Nucleus accumbens (tissue), 56 donors: ENCODE measurements around the gene IRS1.

ENCODE experiments used
- DNase-seq, 56 donors: peaks; one replicate each; lab custom pipeline; 2025; lab: John Stamatoyannopoulos, UW

Gene IRS1

DNA sequence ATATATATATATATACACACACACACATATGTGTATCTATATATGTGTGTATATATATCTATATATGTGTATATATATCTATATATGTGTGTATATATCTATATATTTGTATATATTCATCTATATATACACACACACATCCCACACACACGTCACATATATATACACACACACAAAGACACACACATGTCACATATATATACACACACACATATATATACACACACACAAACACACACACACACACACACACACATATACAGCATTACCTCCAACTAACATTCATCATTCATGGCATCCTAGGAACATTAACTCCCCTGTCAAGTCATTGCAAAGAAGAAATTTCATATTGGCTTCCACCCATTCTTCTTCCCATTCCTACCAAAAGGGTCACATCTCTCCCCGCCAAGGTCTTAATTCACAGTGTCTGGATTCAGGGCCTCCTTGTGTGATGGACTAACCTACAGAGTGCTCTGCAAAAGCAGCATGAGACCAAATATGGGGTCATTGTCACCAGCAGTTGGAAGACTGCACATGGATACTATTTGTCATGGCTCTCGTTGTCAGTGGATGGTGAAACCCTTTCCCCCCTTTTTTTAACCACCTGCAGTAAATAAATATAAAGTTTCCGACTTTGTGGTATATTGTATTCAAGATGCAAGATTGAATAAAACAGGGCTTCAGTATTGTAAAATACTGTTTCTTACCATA is 67.0 kb downstream of the IRS1 start:
- DNase-seq, result no peak

DNA sequence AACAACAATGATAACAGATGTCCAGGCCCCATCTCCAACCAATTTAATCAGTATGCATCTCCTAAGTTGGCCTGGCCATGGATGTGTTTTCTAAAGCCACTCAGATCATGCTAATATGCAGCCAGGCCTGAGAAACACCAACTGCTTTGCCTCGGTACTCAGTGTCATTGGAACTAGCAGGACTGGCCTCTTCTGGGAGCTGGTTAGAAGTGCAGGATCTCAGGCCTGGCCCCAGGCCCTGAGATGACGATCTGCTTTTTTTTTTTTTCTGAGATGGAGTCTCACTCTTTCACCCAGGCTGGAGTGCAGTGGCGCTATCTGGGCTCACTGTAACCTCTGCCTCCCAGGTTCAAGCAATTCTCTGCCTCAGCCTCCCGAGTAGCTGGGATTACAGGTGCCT is 69.1 kb downstream of the IRS1 start:
- DNase-seq, result peak in 1 of 56 donors; percentile 3

- DNase-seq, result no peak
These were observed 70.6 kb downstream of the IRS1 start for GRCh38 chr2:226728996-226729395.

DNA sequence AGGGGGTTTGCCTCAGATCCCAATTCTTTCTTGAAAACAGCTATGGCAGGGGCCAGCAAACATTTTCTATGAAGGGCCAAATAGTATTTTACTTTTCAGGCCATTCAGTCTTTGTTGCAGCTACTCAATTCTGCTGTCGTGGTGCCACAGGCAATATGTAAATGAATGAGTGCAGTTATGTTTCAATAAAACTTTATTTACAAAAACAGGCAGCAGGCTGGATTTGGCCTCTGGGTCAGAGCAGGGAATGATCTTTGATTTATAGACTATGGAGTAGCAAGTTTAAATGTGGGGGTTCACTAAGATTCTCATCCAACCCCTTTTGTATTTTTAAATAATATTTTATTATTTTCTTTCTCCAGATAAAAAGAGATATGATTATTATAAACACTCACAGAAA is 72.4 kb downstream of the IRS1 start:
- DNase-seq, result no peak

GRCh38 chr2:226726546-226726945 is 73.1 kb downstream of the IRS1 start:
- DNase-seq, result no peak

DNA sequence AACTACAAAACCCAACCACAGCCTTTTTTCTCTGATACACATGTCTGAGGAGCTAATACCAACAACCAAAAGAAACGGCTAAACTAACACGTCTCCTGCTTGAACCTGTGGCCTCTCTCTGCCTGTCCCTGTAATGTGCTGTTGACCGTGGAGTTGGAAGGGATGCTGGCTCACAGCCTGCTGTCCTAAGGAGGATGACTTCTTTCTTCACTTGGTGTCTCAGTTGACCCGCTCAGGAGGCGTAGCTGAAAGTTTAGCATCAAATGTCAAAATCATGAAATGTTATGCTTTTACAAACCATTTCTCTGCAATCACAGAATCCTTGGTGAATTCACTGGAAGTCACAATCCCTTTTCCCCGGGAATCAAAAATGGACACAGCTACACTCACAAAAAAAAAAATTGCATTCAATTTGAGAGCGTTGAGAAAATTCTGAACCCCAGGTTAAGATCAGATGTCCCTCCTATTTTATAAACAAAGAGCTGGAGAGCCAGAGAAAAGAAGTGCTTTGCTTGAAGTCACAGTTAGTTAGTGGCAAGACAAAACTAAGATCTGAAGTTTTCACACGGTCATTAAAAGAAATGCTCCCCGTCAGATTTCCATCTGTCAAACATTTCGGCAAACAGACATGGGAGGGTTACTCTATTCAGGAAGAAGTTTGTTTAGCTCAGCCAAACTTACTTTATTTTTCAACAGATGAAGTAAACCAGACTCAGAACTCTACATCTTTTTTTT is 74.3 kb downstream of the IRS1 start:
- no peak for DNase-seq

DNA sequence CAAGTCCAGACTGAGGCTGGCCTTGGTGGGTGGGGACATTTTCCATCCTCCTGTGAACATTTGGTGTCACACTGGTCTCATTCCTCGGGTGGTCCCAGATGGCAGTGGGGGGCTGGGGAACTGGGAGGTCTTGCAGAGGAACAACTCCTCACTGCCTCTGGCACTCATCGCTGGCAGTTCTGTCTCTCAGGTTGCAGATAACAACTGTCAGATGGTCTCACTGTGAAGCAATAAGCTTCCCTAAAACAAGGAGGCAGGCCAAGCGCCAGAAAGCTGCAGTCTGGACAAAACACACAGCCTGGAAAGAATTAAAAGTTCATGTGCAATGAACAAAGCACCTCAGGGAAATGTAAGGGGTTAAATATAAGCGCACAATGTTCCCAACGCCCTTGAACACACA is 78.1 kb downstream of the IRS1 start:
- no peak for DNase-seq

DNA sequence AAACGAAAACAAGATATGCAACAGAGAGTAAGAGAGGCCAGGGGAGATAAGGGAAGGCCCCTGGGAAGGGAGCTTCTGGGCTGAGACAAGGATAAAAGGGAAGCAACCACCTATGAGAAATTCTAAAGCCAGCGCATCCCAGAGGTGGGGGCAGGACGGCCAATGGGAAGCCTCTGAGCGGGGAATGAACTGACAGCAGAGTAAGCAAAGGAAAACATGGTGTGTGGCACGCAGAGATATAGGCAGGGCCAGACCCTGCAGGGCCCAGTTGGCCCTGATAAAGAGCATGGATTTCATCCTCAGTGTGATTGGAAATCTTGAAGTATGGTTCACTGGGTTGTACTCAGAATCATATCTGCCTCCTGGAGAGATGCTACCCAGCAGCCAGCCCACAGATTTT is 78.7 kb downstream of the IRS1 start:
- no peak for DNase-seq

GRCh38 chr2:226717719-226718118 is 81.9 kb downstream of the IRS1 start:
- no peak for DNase-seq

GRCh38 chr2:226716126-226716525 is 83.5 kb downstream of the IRS1 start:
- no peak for DNase-seq

- DNase-seq, result no peak
These were observed 84.2 kb downstream of the IRS1 start for GRCh38 chr2:226715347-226715990.

DNA sequence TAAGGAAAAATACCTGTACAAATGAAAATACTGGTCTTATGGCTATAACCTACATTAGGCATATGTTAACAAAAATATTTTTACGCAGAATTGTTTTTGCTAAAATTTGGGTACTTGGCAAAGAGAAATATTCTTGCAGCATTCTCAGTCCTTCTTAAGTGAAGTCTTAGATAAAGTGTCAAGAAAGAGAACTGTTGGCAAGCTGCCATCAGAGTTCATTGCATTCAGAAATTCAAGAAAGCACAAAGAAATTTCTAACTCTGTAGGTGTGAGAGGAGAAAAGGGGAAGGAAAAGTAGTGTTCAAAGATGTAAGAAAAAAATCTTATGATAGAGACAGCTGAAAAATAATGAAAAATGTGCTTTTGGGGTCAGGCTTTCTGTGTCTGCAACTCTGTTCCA is 86.7 kb downstream of the IRS1 start:
- DNase-seq, result peak in 4 of 56 donors; percentile 1 to 49 (median 32)

GRCh38 chr2:226711606-226712296 is 87.9 kb downstream of the IRS1 start:
- DNase-seq, result no peak

- DNase-seq, result no peak
These were observed 92.1 kb downstream of the IRS1 start for GRCh38 chr2:226707499-226707898.

DNA sequence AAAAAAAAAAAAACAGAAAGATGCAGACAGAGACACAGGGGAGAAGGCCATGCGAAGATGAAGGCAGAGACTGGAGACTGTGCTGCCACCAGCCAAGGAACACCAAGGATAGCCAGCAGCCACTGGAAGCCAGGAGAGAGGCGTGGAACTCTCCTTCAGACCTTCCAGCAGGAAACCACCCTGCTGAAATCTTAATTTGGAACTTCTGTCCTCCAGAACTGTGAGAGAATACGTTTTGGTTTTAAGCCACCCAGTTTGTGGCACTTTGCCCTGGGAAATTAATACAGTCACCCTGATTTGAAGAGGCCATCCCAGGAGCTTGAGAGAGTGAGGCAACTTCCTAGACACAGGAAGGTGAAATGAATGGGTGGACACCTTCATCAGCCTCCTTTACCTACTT is 93.7 kb downstream of the IRS1 start:
- DNase-seq, result no peak

DNA sequence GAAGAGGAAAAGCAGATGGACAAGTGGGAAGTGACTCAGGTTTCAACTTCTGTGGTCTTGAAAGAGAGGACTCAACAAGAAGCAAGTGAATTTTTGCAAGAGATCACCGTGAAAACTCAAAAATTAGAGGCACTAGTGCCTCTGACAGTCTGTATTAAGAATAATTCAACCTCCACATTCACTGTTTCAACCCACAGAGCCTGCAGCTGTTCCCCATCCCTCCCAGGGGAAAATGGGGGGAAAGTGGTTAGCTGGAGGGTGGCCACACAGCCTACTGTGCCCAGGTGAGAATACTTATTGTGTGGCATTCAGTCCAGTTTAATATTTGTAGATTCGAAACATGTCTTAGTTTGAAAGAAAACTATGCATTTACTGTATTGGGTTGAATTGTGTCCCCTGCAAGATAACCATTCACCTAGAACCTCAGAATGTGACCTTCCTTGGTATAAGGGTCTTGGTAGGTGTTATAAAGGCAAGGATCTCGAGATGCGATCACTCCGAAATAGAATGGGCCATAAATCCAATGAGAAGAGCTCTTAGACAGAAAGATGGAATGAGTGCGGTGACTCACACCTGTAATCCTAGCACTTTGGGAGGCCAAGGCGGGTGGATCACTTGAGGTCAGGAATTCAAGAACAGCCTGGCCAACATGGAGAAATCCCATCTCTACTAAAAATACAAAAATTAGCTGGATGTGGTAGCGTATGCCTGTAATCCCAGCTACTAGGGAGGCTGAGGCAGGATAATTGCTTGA is 94.3 kb downstream of the IRS1 start:
- no peak for DNase-seq

- DNase-seq, result no peak
These were observed 96.1 kb downstream of the IRS1 start for GRCh38 chr2:226703514-226703913.

DNA sequence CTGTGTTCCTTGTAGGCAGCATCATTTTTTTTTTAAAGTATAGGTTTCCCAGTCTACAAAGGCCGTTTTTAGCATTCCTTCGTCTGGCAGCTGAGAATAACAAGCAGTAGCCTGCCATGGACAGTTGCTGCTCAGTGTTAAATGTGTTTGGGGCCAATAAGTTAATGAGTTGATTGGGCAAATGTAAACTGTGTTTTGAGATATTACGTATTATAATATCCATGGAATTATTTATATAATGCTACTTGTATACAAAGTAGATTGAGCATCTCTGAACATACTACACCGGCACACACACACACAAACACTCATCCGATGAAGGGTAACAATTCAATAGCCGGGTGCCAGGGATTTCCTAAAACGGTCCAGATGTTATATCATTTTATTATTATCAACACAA is 97.2 kb downstream of the IRS1 start:
- DNase-seq, result no peak

GRCh38 chr2:226701052-226701451 is 98.6 kb downstream of the IRS1 start:
- DNase-seq, result no peak

- DNase-seq, result peak in 1 of 56 donors; percentile 8
These were observed 100.3 kb downstream of the IRS1 start for GRCh38 chr2:226699321-226699720.
